GM18505 (cell line): Measurements from ENCODE around the gene CCNL2.
"Not testable (repeated sequence)": the region's sequence is repeated elsewhere in the genome, so short reads cannot be mapped to it uniquely, and the experiment has no call there.

Experiments
- ATAC-seq: cut with Tn5 transposase; IDR thresholded peaks from one replicate; pipeline ENCODE4 v1.9.1; 2021; ENCODE audit not compliant: unreplicated experiment
- POLR2A ChIP-seq: IDR thresholded peaks from 4 replicates; pipeline ENCODE4 v1.6.1; 2011; ENCODE audit warnings: borderline replicate concordance; ENCODE audit not compliant: insufficient read depth, insufficient read length; ENCODE audit errors: extremely low read depth

The CCNL2 gene

GRCh38 chr1:1399187-1399871, at the start of gene CCNL2:
Gene CCNL2, minus strand, starts transcription at chr1:1399335. Its CDS starts 29 bp downstream, at chr1:1399306.
- peak; percentile 96 for TF ChIP-seq POLR2A
- peak; percentile 88 for ATAC-seq

- ATAC-seq = not testable (repeated sequence)
Measured at GRCh38 chr1:1446631-1447030, 47.5 kb upstream of the CCNL2 start.

GRCh38 chr1:1442069-1442770, 43.1 kb upstream of the CCNL2 start:
- no peak for ATAC-seq
- no peak for TF ChIP-seq POLR2A

GRCh38 chr1:1441002-1441888, 42.1 kb upstream of the CCNL2 start:
- ATAC-seq = no peak
- TF ChIP-seq POLR2A = no peak

- TF ChIP-seq POLR2A = no peak
- no peak for ATAC-seq
Measured at GRCh38 chr1:1440262-1441001, 41.3 kb upstream of the CCNL2 start.

GRCh38 chr1:1439546-1440261, 40.6 kb upstream of the CCNL2 start:
- no peak for TF ChIP-seq POLR2A
- no peak for ATAC-seq

- TF ChIP-seq POLR2A = no peak
- no peak for ATAC-seq
Measured at GRCh38 chr1:1438531-1439381, 39.6 kb upstream of the CCNL2 start.

GRCh38 chr1:1437904-1438376, 38.8 kb upstream of the CCNL2 start:
- no peak for TF ChIP-seq POLR2A
- ATAC-seq = no peak

GRCh38 chr1:1437033-1437903, 38.1 kb upstream of the CCNL2 start:
- no peak for ATAC-seq
- TF ChIP-seq POLR2A = no peak

- ATAC-seq = no peak
Measured at GRCh38 chr1:1436630-1437032, 37.5 kb upstream of the CCNL2 start.

More at GRCh38 chr1:1436630-1437032, 37.5 kb upstream of the CCNL2 start:
- TF ChIP-seq POLR2A = no peak
